Osteoblast (primary cell): Measurements from ENCODE around the gene PRRX1. TPM values are rescaled to one million over a fixed set of nuclear protein-coding genes. Genes with fewer than 3 reads are reported as not detected.
A peak's percentile ranks its signal among the peaks of the same experiment; 100 is the strongest.

Experiments
- DNase-seq: peaks from one replicate; pipeline ENCODE4 v3.0.0; 2011; ENCODE audit warnings: low spot score, mixed read lengths; ENCODE audit not compliant: insufficient read length; ENCODE audit errors: missing footprints
- H2AFZ ChIP-seq: 2 replicates; pipeline ENCODE4 v1.6.0; 2011; ENCODE audit warnings: mild to moderate bottlenecking, low read length
- H3K27ac ChIP-seq: 2 replicates; pipeline ENCODE4 v1.5.1; 2011; ENCODE audit warnings: mild to moderate bottlenecking, low read depth, low read length, moderate library complexity
- H3K27me3 ChIP-seq: 2 replicates; pipeline ENCODE4 v1.6.0; 2012; ENCODE audit warnings: mild to moderate bottlenecking, control low read depth, inconsistent platforms, low read length, moderate library complexity; ENCODE audit not compliant: insufficient read depth
- H3K36me3 ChIP-seq: 2 replicates; pipeline ENCODE4 v1.5.1; 2011; ENCODE audit warnings: mild to moderate bottlenecking, low read length, control low read depth, moderate library complexity; ENCODE audit not compliant: insufficient read depth
- H3K4me1 ChIP-seq: 2 replicates; pipeline ENCODE4 v1.5.1; 2011; ENCODE audit warnings: mild to moderate bottlenecking, low read length, control low read depth, moderate library complexity; ENCODE audit not compliant: insufficient read depth
- H3K4me2 ChIP-seq: 2 replicates; pipeline ENCODE4 v1.6.0; 2011; ENCODE audit warnings: mild to moderate bottlenecking, low read length; ENCODE audit not compliant: insufficient read depth
- H3K4me3 ChIP-seq: fragments of 200-600 bp; sonication (generic); 3 replicates; pipeline ENCODE4 v1.5.1; 2012; ENCODE audit warnings: mild to moderate bottlenecking, low read length, inconsistent platforms; ENCODE audit not compliant: insufficient read depth
- H3K79me2 ChIP-seq: 2 replicates; pipeline ENCODE4 v1.6.0; 2012; ENCODE audit warnings: mild to moderate bottlenecking, low read length, control low read depth, inconsistent platforms; ENCODE audit not compliant: insufficient read depth
- H3K9me3 ChIP-seq: 2 replicates; pipeline ENCODE4 v1.5.1; 2011; ENCODE audit warnings: low read depth, low read length, control low read depth
- H4K20me1 ChIP-seq: 2 replicates; pipeline ENCODE4 v1.6.0; 2012; ENCODE audit warnings: mild to moderate bottlenecking, low read length, control low read depth; ENCODE audit not compliant: insufficient read depth
- total RNA-seq: library from RNA; depleted of rRNA; stranded (reverse); fragments of >200 nt; gene quantifications from 2 replicates; pipeline ENCODE4 v1.2.3, GENCODE V29; 2012
- TF ChIP-seq, protein P1 (sequence below): IDR thresholded peaks from 2 replicates; pipeline ENCODE4 v1.5.1; 2011; ENCODE audit warnings: mild to moderate bottlenecking, low read depth, low read length, moderate library complexity; ENCODE audit errors: extremely low read depth

Gene PRRX1
- total RNA-seq, 1 donor: 307 TPM

DNA sequence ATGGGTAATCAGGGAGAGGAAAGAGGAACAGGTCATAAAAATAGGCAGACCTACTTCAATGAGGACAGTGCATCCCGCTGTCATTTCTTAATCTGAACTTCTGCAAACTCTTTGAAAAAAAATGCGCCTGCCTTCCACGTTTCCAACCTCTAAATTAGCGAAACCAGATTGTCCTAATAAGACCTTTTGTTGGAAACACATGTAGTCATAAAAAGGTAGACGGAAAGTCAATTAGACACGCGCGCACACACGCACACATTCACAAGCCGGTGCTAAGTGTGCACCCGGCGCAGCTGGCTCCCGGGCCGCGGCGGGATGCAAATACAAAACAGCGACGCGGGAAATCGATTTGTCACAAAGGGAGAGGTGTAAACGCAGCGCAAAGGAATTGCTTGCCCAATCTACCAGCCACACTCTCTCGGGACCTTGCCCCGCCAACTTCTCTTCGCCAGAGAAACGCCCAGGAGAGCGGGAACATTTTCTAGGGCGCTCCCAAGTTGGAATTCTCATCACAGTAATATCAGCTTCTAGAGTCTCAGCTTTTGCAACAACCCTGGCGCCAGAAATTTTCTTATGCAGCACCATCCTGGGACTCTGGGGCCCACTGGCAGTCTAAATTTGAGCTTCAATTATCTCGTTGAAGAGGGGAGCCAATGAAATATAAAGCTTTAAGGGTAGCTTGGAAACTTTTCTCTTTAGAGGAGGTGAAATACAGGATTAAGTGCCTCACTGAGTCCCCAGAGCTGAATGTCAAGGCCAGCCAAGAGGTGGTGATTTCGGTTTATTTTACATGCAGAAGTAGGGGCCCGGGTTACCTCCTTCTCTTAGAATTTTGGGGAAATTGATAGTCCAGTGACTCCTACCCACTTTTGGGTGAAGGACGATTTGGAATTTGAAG lies 4.5 kb downstream of the PRRX1 start:
- no peak overlapping the region for H2AFZ ChIP-seq
- peak overlapping the region; percentile 94 for H3K27ac ChIP-seq
- H3K9me3 ChIP-seq: no peaks in the 10 kb centered on the region
- peaks cover 100% of the 10 kb centered on the region for H3K79me2 ChIP-seq
- TF ChIP-seq, protein P1, sequence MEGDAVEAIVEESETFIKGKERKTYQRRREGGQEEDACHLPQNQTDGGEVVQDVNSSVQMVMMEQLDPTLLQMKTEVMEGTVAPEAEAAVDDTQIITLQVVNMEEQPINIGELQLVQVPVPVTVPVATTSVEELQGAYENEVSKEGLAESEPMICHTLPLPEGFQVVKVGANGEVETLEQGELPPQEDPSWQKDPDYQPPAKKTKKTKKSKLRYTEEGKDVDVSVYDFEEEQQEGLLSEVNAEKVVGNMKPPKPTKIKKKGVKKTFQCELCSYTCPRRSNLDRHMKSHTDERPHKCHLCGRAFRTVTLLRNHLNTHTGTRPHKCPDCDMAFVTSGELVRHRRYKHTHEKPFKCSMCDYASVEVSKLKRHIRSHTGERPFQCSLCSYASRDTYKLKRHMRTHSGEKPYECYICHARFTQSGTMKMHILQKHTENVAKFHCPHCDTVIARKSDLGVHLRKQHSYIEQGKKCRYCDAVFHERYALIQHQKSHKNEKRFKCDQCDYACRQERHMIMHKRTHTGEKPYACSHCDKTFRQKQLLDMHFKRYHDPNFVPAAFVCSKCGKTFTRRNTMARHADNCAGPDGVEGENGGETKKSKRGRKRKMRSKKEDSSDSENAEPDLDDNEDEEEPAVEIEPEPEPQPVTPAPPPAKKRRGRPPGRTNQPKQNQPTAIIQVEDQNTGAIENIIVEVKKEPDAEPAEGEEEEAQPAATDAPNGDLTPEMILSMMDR: no peak
- peaks cover 48% of the 10 kb centered on the region for H3K4me1 ChIP-seq
- H3K4me3 ChIP-seq: peak overlapping the region; percentile 38
- H4K20me1 ChIP-seq: no peaks in the 10 kb centered on the region
- DNase-seq: no peak
- H3K4me2 ChIP-seq: peak overlapping the region; percentile 98
- peaks cover 32% of the 10 kb centered on the region for H3K36me3 ChIP-seq
- no peaks in the 10 kb centered on the region for H3K27me3 ChIP-seq

DNA sequence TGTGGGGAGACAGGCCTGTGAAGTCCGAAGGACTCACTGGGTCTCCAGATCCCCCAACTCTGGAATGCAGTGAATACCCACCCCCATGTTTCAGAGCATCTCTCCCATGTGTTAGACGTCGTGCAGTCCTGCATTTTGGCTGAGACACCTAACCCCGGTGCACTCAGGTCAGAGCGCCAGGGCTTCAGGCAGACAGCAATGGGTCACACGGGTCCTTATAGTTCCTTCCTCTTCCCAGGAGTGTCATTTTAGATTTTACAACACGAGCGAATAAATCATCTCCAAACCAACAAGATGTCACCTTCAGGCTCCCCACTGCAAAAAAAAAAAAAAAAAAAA lies 5.1 kb downstream of the PRRX1 start:
- no peak overlapping the region for H3K4me3 ChIP-seq

DNA sequence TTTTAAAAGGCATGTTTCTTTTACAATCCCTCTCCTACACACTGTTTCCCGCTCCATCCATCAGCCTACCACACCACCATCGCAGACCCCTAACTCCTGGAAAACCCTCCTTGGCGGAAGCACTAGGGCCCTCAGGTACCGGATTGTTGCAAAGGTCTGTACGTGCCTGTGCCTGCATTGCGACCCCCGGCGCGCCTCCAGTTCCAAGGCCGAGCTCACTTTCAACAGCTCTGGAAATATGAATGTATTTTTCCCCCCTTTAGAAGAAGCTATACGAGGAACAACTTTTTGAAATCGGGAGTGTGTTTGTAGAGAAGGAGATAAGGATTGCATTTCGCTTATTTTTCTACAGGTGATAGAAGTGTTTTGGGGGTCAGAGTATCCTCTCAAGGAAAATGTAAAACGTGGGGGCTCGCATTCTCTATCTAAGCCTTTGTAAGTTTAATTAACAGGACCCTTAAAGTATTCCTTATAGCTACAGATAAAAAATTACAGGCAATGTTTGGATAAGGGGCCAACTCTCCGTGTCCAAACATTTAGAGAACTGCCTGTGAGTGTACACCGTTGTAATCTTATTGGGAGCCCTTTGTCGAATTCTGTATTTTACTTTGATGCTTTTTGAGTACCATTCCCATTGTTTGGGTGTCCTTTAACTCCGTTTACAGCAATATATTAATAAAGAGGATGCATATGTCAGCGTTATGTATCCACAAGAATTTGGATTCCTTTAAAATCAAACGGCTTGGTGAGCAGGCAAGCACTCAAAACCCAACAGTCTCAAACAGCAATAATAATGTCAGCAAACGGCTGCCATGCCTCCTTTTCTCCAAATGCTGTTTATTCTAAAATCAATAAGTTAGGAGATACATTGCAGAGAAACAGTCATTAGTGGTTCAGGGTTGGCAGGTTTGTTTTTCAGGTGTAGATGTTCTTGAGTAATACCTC lies 5.9 kb downstream of the PRRX1 start:
- peak overlapping the region; percentile 94 for H3K27ac ChIP-seq

More for the DNA sequence above, 5.1 kb downstream of the PRRX1 start:
- peaks cover 54% of the 10 kb centered on the region for H3K4me1 ChIP-seq
- peak overlapping the region; percentile 94 for H3K27ac ChIP-seq
- H3K9me3 ChIP-seq: no peaks in the 10 kb centered on the region
- H3K79me2 ChIP-seq: peaks cover 100% of the 10 kb centered on the region
- DNase-seq: no peak
- peaks cover 34% of the 10 kb centered on the region for H3K36me3 ChIP-seq
- H4K20me1 ChIP-seq: no peaks in the 10 kb centered on the region
- no peak overlapping the region for H2AFZ ChIP-seq
- no peaks in the 10 kb centered on the region for H3K27me3 ChIP-seq
- H3K4me2 ChIP-seq: peak overlapping the region; percentile 98
- TF ChIP-seq, protein P1: no peak

More for the DNA sequence above, 5.9 kb downstream of the PRRX1 start:
- DNase-seq: no peak
- TF ChIP-seq, protein P1: no peak
- Histone ChIP-seq H2AFZ (no peak overlapping the region), H4K20me1 (no peaks in the 10 kb centered on the region), H3K4me1 (peaks cover 62% of the 10 kb centered on the region), H3K79me2 (peaks cover 100% of the 10 kb centered on the region), H3K36me3 (peaks cover 34% of the 10 kb centered on the region), H3K4me2 (peak overlapping the region; percentile 98), H3K4me3 (peak overlapping the region; percentile 70), H3K9me3 (no peaks in the 10 kb centered on the region), H3K27me3 (no peaks in the 10 kb centered on the region)
